HG03159 (cell line): Measurements from ENCODE around the gene PKHD1.

ENCODE experiments used
- ATAC-seq: cut with Tn5 transposase; IDR thresholded peaks from one replicate; pipeline ENCODE4 v1.9.1; 2021; ENCODE audit warnings: mild to moderate bottlenecking, moderate library complexity; ENCODE audit not compliant: unreplicated experiment

PKHD1 gene

DNA sequence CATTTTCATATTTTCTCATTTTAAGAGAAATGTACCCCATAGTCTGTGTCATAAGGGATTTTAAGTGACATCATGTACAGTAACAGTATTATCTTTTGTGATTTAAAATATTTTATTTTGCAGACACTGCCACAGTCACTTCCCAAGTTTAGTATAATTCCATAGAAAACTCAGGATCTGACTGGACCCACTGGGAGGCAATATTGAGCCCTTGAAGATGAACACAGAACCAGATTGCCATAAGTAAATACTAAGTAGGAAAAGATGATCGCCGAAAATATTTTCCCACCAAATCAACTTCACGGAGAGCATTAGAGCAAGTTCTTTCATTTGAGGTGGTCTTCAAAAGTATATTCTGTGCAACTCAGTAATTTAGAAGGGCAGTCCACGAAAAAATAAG, 17.6 kb upstream of the PKHD1 start:
- ATAC-seq, result no peak

DNA sequence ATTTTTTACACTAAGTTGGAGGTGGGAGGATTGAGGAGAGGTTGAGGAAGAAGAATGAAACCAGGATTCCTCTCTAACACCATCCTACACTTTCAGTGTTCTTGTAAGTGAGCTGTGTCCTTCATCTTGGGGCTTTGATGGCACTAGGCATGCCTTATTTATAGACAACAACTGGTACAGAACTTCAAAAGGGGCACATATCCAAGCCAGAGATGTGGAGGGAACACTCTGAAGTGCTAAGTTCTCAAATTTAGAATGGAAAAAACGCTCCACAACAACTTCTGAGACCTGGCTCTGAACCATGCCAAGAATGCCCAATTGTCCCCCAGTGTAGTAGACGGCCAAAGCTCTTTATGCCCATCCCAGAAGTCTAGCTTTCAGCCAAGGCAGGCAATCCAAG, 16.2 kb upstream of the PKHD1 start:
- ATAC-seq, result no peak

DNA sequence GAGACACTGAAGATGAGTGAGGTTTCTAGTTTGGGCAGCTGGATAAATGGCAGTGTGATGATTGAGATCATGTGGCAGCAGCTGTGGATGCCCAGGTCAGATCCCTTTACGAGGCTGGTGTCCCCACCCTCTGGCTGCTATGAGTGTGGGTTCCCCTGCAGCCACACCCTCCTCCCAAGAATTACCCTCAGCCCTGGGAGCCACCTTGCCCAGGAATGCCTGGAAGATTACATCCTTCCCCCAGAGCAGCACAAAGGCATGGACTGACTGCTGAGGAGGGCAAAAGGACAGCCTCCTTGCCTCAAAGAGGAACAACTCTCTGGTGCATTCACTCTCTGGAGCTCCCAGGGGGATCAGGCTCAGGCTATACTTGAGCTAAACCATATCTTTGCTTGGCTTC, 15.0 kb upstream of the PKHD1 start:
- ATAC-seq, result no peak

DNA sequence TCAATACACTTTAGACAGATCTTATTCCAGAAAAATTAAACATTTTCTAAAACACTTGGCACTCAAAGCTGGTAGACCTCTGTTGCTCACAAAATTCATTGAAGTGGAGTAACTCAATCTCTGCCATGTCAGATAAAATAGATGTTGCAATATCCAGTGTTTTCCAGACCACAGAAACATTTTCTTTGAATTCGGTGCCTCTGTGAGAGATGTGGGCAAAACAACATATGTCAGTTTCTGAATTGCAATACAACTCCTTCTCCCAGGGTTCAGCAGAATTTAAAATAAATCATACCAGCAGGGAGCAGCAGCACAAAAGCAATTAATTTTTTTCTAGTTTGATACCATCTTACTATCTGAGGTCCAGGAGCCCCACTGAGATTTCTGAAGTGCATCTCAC, 11.3 kb upstream of the PKHD1 start:
- no peak for ATAC-seq

DNA sequence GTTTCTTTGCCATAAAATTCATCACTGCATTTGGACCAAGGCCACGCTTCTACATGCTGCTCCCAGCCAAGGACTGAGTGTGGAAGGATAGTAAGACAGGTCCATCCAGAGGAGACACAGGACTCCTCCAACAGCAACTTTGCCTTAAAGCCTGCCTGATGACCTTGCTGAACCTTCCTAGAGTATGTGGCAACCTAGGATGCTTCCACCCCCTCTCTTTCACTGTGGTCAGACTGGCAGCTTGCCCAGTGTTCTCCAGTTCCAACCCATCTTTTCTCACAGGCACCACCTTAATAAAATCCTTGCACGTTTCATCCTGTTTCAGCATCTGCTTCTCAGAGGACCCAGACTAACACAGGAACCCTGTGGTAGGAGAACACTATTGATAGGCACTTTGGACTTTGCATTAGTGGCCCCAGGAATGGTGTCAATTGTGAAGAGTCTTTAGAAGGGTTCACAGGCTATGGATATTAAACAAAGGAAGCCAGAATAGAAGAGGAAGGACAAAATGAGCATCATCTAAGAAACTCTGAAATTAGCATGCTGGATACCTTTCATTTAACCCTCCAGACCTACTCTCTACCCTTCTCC, 2.4 kb upstream of the PKHD1 start:
- ATAC-seq, result no peak

DNA sequence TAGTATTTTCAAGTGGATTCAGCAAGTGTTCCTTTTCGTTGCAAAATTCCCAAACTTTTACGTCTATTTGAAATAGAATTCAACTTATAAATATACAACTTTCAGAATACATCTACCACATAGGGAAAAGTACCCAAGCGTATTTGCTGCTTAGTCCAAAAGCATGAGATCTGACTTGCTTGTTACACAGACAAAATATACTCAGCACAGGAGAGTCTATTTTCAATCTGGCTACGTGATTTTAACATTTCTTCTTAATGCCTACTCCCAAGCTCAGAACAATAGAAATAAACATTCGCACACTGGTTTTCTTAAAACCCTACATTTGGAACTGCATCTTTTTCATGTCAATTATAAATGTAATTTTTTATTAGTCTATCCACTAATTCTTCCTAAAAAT, 672 bp downstream of the PKHD1 start:
- no peak for ATAC-seq

DNA sequence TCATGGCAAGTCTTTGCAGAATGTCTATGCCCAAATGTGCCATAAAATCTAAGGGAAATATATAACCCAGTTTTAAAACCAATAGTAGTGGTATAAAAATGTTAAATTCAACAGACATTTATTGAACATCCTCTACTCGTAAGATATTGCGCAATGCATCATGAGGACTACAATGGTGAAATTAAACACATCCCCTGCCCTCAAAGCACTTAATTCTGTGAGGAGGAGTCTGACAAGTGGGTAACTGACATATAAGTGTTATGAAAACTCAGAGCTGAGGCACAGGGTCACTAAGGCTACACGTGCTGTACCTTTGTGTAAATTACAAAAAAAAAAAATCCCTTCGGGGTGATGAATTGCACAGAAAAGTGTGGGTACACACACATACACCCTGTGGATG, 6.2 kb downstream of the PKHD1 start:
- no peak for ATAC-seq

DNA sequence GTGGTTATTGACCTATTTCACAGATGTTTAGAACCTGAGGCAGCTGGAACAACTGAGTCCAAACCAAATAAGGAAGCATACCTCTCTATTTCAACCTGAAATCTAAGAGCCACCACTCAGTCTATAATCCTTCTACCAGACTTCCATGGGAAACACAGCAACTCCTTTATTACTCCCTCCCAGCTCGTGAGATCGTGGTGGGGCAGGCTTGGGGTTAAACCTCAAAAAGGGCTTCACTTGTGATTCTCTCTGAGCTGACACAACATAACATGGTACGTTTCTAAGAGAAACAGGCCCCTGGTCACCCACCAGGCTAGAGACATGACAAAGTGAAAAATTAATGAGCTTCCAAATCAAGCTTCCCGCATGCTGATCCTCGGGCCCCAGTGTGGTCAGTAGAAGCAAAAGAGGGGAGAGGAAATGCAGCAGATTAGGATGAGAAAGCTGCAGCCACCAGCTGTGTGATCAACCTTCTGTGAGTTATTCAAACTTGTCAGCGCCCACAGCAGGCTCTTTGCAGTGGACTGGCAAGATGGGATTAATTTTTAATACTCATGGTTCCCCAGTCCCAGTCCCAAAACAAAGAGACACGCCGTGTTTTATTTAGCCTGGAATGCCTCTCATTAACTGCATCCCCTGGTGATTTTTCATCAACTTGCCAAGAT, 9.3 kb downstream of the PKHD1 start:
- ATAC-seq, result no peak

DNA sequence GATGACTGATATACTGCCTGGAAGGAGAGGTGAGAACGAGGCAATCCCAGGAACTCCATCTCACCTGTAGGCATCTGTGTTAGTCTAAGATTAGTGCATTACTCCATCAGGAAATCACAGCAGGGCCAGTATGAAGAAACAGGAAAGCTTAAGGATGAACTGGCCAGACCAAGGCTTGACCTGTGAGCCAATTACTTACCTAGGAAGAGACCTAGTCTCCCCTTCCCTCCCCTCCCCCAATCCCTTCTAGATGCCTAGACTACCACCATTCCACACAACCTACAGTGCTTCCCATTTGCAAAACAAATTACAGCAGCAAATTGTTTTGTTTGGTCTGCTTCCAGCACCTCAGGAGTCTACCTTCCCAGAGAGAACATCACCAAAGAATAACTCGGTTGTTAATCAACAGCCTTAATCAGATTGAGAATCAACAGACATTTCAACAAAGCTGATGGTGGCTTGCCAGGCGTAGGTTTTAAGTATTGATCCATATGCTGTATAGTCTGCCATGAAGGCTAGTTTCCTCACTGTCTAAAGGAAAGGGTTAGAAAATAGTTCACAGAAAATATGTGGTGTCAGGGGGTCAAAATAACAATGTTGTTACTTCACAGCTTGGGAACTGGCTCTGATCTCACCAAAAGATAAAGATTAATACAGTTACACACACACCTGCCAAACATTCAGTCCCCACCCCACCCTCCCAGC, 10.1 kb downstream of the PKHD1 start:
- no peak for ATAC-seq

DNA sequence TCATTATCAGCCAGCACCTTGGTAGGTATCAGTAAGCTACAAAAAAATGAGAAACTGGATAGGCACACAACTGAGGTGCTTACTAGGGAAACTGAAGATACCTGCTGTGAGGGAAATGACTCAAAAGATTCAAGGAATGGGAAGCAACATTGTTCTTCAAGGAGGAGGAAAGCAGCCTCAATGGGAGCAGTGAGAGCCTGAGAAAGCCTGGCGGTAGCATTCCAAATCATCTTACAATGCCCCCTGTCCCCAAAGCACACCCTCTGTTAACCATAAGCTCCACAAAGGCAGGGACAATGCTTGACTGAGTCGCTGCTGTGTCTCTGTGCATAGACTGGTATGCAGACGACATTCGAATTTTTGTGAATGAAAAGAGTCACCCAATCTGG, 10.6 kb downstream of the PKHD1 start:
- no peak for ATAC-seq

DNA sequence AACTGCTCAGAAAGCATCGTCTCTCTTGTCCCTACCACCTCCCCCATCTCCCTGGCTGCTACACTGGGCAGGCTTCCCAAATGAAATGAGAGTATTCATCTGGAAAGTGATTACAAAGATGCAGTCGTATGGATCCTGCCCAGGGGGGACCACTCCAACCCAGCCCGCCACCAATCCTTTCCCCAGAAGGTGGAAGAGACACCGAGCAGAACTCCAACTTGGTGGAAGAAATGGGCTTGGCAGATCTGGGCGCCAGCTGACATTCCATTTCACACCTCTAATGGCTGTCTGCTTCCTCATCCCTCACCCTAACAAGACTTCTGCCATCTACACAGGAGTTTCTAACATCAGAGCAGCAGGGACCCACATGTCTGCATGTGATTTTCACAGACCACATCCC, 12.7 kb downstream of the PKHD1 start:
- ATAC-seq, result no peak

DNA sequence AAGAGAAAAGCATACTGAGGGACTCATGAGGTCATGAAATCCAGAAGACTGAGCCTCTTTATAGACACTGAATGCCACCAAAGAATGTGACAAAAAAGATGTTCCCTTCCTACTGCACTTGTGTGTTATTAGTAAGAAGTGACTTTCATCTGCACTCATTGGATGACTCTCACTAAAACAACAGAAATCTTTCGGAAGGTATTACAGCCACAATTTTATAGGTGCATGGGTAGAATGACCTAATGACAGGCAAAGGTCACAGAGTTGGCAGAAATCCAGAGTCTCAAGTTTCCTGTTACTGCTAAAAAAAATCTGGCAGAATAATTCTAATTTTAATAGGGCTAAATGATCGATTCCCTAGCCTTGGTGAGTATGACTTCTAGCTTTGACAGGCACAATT, 13.3 kb downstream of the PKHD1 start:
- ATAC-seq, result no peak

DNA sequence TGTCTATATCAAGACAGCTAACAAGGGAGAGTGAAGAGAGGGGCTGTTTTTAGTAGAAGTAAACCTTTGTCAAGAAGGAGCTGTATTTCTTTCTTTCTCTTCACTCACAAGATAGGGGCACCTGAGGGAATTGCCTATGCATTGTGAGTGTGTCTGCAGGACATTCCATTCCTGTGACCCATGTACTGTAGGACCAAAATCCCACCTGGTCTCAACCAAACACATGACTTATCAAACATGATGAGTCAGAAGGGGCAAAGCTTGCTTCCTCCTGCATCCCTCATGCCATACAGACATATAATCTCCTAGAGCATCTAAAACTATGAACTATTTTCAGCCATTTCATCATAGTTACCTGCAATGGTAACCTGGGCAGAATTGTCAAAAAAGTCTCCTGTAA, 21.8 kb downstream of the PKHD1 start:
- ATAC-seq, result no peak

DNA sequence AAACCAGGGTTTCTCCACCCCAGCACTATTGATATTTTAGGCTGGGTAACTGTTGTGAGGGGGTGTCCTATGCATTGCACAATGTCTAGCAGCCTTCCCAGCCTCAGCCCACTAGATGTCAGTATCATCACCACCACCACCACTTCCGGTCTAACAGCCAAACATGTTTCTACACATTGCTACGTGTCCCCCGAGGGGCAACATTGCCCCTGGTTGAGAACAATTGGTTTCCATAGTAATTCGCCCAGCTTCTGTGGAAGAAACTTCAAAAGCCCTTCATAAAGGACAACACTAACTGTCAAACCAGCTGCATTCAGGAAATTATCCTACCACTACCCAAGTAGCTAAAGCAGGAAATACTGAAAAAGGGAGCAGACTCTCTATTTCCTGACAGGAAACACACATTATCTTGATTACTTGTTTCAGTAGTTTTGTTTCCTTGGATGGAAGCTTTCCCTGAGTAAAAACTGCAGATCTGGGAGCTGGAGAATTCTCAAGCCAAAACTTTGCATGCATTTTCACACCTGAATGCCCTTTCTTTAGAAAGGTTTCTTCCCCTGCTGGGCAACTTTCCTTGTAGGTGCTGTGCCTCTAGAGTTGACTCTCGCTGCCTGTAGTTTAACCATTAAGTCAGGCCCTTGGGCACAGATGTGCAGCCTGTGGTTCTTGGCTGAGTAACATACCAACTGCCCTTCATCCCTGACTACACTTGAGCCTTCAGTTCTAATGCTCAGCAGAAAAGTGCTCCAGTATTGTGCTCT, 23.6 kb downstream of the PKHD1 start:
- peak; percentile 100 for ATAC-seq

DNA sequence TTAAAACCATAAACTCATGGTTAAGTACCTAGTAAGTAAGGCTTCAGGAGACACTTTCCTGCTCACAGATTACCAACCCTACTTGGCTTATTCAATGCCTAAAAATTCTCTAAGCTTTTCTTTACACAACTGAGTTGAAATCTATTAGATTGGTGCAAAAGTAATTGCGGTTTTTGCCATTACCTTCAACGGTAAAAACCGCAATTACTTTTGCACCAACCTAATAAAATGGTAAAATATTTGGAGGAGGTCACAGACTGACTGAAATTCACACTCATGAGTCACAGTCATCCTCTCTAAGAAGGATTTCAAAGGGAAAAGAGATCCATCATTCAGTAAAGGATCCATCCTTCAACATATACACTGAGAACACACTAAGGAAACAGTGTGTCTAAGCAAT, 25.9 kb downstream of the PKHD1 start:
- no peak for ATAC-seq

DNA sequence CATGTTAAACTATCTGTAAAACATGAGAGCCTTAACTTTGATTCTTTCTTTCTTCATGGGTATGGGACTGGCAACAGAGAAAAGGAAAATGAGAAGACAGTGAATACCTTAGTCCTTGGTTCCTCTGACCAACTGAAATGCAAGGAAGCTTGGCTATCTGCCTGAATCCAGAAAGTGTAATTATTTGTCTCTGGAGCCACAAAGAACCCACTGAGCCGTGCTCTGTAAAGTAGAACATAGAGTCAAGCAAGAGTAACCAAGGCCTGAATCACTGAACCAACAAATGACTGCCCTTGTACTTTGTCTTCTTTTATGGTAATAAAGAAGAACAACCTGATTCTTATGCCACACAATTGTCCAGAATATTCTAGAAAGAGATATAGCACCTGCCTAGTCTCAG, 27.6 kb downstream of the PKHD1 start:
- no peak for ATAC-seq

DNA sequence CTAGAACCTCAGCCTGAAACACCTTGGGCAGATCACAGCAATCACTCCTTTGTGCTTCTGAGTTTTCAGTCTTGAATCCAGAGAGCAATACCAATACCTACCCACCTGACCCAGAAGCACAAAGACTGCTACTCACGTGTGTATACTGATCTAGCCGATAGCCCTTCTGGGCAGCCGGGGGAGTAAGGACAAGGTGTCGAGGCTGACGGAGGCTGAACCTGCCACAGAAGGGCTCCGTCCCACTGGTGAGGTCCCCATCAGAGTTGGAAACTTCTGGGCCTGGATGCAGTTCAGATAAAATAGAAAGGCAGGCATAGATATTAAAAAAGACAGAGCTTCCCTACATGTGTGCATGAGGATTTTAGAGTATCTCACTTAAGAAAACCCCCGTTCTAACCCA, 32.0 kb downstream of the PKHD1 start:
- no peak for ATAC-seq

DNA sequence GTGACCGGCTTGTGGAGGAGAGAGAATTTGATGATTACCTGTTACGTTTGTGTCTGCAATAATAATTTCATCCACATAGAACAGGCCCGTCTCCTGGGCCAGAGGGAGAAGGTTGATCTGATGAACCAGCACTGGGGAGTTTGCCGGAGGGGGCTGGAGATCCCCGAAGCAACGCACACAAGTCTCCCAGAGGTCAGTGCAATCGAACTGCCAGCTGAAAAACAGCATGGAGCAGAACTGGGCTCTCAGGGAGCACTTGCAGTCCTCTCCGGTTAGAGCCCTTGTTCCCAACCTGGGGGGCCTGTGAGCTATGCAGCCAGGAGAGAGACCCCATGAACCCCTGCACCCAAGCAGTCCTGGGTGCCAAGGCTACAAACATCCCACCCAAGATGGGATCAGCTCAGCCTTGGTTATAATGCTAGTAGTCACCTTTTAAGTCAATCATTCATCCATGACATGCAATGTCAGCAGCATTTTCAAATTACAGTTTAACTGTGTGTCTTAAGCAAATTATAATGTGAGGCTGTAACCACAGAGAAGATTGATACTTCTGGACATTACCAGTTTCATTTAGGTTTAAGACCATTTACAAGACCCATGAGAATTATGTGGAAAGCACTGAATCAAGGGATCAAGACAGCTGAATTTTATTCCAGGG, 34.2 kb downstream of the PKHD1 start:
- ATAC-seq, result no peak

DNA sequence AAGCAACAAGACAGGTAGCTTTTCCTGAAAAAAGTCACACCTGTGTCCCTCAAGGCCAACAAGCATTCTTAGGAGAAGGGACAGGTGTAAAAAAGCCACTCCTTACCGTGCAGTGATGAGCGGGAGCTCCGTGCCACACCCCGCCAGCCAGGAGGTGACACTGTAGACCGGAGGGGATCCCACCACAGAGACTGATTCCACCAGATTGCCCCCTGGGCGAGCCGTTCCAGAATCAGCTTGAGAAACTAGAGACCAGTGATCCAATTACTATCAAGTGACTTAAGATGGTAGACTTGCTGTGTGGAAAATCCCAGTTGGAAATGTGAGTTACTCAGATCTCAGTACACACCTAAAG, 37.4 kb downstream of the PKHD1 start:
- ATAC-seq, result no peak

DNA sequence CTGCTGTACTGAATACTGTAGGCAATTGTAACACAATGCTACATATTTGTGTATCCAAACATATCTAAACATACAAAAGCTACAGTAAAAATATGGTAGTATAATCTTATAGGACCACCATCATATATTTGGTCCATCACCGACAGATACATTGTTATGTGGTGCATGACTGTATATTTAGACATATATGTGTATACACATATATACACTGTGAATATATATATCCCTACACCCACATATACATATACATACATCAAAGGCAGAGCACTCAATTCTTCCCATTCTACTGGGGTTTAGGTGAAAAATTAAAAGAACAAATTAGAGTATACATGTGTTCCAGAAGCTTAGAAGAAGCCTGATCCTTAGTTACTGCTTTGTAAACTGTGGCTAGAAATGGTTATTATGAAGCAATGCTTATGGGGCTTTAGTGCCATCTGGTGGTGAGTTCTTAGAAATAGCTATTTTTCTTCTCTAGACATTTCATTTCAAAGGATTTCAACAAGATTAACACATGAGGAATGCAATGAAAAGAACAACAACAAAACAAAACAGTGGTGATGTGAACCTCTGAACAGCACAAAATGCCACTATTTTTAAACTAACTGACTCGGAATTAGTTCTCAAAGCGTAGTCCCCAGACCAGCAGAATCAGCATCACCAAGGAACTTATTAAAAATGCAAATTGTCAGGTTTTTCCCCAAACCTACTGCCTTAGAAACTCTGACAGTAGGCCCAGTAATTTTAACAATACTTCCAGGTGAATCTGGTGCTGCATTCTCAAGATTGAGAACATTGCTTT, 38.0 kb downstream of the PKHD1 start:
- peak; percentile 52 for ATAC-seq

DNA sequence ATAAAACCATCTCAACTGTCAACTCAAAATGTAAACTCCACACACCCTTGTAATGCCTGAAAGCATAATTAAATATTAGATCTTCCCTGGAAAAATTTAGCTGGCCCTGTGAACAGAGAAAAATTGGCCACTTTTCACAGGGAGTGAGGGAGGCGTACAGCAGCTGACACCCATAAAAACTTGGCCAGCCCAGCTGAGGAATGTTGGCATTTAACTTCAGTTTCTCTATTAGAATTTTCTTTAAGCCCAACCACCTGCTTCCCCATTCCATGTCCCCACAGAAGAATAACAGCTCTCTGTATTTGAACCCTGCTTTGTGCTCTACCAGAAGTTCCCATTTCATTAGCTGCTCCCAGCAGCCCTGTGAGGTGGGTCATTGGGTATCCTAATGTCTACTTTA, 41.0 kb downstream of the PKHD1 start:
- no peak for ATAC-seq
